Measurements from ENCODE around the gene ERI3.
A peak's percentile ranks its signal among the peaks of the same experiment; 100 is the strongest.

The ERI3 gene

GRCh38 chr1:44281962-44282703, 72.9 kb downstream of the ERI3 start:
- DNase-seq = no peak

GRCh38 chr1:44276901-44277300, 78.2 kb downstream of the ERI3 start:
- DNase-seq = no peak

- DNase-seq = peak; percentile 81
Measured at GRCh38 chr1:44275991-44276405, 79.1 kb downstream of the ERI3 start.

GRCh38 chr1:44275296-44275962, 79.6 kb downstream of the ERI3 start:
- no peak for DNase-seq

GRCh38 chr1:44273560-44274350, 81.3 kb downstream of the ERI3 start:
- DNase-seq = no peak

GRCh38 chr1:44272992-44273391, 82.1 kb downstream of the ERI3 start:
- no peak for DNase-seq

- no peak for DNase-seq
Measured at GRCh38 chr1:44271646-44272045, 83.4 kb downstream of the ERI3 start.

- DNase-seq = no peak
Measured at GRCh38 chr1:44270686-44271628, 84.1 kb downstream of the ERI3 start.

GRCh38 chr1:44268054-44268453, 87.0 kb downstream of the ERI3 start:
- DNase-seq = no peak

GRCh38 chr1:44267438-44267837, 87.6 kb downstream of the ERI3 start:
- DNase-seq = no peak

GRCh38 chr1:44266400-44267344, 88.4 kb downstream of the ERI3 start:
- no peak for DNase-seq

- no peak for DNase-seq
Measured at GRCh38 chr1:44265656-44266358, 89.2 kb downstream of the ERI3 start.

- DNase-seq = no peak
Measured at GRCh38 chr1:44264451-44264771, 90.6 kb downstream of the ERI3 start.

- no peak for DNase-seq
Measured at GRCh38 chr1:44263568-44264450, 91.2 kb downstream of the ERI3 start.

- no peak for DNase-seq
Measured at GRCh38 chr1:44262816-44263567, 92.1 kb downstream of the ERI3 start.

GRCh38 chr1:44262414-44262813, 92.6 kb downstream of the ERI3 start:
- no peak for DNase-seq

GRCh38 chr1:44261962-44262361, 93.1 kb downstream of the ERI3 start:
- DNase-seq = no peak

GRCh38 chr1:44261171-44261817, 93.8 kb downstream of the ERI3 start:
- DNase-seq = no peak

GRCh38 chr1:44260792-44261170, 94.3 kb downstream of the ERI3 start:
- peak; percentile 67 for DNase-seq

Data from NCI-H187 treated with DMSO at 0.1 percent for 48 hours (cell line).